GM20000 (cell line): ENCODE data around the gene POLR1E.
"Not testable (repeated sequence)": the region's sequence is repeated elsewhere in the genome, so short reads cannot be mapped to it uniquely, and the experiment has no call there.

ENCODE experiments used
- DNase-seq: peaks from one replicate; pipeline ENCODE4 v3.0.0; 2012; ENCODE audit warnings: low spot score
- TF ChIP-seq, protein P1 (sequence below): IDR thresholded peaks from 2 replicates; pipeline ENCODE4 v1.5.1; 2012; ENCODE audit warnings: mild to moderate bottlenecking, control low read depth; ENCODE audit errors: extremely low read depth, missing control alignments

Gene POLR1E

DNA sequence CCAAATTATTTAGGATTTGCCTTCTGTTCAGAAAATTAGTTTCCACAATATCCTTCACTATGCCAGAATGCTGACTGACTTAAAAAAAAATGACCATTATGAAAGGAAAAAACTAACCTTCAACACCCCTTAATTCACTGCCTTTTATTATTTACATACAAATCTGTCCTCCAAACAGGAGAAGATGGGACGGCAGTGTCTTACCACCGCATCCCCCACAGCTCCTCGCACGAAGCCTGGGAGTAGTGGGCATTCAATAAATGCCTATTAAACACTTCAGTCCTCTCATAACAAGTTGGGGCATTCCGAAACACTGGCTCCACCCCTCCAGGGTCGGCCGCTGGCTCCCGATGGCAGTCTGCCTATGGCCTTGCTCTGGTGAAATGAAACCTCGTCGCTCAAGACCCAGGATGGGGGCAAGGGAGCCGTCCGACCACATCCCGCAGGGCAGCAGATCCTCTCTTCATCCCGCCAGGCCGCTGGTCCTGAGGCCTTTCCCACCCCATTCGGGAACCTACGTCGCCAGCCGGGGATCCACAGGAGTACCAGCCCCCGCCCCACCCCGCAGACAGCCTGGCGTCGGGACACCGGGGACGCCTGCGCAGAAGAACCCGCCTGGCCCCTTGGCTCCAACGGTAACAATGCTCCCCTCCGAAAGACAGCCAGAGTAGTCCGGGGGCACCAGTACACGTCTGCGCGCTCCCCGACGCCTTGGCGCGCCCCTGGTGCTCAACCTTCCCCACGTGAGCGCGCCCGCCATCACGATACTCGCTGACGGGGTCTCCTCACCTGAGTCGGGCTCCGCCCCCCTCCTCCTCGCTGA, 21.1 kb upstream of the POLR1E start:
- TF ChIP-seq, protein P1, sequence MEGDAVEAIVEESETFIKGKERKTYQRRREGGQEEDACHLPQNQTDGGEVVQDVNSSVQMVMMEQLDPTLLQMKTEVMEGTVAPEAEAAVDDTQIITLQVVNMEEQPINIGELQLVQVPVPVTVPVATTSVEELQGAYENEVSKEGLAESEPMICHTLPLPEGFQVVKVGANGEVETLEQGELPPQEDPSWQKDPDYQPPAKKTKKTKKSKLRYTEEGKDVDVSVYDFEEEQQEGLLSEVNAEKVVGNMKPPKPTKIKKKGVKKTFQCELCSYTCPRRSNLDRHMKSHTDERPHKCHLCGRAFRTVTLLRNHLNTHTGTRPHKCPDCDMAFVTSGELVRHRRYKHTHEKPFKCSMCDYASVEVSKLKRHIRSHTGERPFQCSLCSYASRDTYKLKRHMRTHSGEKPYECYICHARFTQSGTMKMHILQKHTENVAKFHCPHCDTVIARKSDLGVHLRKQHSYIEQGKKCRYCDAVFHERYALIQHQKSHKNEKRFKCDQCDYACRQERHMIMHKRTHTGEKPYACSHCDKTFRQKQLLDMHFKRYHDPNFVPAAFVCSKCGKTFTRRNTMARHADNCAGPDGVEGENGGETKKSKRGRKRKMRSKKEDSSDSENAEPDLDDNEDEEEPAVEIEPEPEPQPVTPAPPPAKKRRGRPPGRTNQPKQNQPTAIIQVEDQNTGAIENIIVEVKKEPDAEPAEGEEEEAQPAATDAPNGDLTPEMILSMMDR = no peak
- DNase-seq = peak; percentile 43

DNA sequence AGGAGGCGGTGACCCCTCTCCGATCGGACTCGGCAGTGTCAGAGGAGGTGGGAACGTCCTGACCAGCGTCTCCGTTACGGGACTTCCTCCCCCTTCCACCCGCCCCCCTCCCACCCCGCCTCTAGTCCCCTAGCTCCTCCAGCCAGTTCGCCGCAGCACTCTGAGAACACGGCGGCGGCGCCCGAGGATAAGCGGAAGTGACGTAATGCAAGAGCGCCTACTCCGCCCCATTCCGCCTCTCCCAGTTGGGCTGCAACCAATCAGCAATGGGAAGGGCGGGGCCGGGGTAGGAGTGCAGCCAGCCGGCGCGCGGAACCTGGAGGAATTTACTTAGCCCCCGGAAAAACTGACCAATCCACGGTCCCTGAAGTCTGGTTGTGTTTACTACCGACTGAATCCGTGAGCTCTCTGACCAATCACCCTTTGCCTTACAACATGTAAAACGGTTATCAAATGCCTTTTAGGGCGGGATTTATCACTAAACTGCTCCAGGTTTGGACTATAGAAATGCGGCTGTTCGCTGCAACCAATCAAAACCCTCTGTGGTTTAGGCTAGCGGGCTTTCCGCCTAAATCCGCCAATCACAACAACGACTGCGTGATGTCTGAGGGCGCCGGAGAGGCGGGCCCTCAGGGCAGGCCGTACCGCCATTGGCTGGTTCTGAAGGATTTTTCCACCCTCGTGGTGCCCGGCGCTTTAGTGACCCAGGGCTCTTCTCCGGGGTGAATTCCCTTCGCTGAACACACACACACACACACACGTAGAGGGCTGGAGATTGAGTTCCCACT, 20.3 kb upstream of the POLR1E start, which contains the start of gene ZBTB5:
Gene ZBTB5 (minus strand): TSS at position 202 of the 788 bp plus-strand sequence. CDS start 22,899 bp downstream, outside the sequence.
- peak; percentile 93 for DNase-seq
- TF ChIP-seq, protein P1 = no peak

DNA sequence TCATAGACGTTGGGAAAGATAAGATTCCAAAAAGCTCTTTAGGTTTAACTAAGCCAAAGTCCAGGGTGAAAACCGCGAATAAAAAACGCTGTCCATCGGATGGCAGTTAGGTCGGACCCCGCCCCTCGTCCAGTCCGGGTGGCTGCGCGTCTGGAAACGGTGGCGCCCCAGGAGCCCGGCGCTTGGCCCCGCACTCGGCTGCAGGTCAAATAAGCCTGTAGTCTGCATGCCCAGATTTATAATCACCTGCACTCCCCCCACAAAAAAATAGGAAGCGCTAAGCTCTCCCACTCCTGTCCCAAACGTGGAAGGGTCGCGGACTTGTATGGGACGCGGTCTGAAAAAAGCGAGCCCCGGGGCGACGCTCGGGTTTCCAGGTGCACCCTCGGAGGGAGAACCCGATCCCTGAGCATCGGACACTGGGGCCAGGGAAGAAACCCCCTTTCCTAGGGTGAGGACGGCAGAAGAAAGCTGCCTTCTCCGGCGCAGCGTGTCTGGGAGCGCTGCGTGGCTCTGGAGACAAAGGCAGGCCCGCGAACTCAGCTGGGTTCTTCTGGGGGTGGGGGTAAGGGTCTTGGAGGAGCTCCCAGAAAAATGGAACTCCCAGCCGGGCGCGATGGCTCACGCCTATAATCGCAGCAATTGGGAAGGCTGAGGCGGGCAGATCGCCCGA, 19.6 kb upstream of the POLR1E start:
- no peak for DNase-seq
- TF ChIP-seq, protein P1 = no peak

DNA sequence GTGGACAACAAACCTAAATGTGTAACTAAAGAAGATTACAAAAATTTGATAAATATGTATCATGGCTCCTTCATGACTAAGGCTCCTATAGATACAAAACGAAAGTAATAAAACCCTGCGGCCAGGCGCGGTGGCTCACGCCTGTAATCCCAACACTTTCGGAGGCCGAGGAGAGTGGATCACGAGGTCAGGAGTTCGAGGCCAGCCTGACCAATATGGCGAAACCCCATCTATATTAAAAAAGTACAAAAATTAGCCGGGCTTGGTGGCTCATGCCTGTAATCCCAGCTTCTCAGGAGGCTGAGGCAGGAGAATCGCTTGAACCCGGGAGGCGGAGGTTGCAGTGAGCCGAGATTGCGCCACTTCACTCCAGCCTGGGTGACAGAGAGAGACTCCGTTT, 18.2 kb upstream of the POLR1E start:
- DNase-seq = not testable (repeated sequence)

DNA sequence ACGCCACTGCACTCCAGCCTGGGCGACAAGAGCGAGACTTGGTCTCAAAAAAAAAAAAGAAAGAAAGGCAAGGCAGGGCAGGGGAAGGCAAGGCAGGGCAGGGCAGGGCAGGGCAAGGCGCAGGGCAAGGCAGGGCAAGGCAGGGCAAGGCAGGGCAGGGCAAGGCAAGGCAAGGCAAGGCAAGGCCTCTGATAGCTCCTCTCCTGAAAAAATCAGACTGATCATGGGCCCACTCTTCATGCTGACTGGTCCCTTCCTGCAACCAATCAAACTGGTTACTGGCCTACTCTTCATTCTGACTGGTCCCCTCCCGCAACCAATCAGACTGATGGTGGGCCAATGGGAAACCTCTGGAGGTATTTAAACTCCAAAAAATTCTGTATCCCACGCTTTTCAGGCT, 17.1 kb upstream of the POLR1E start:
- TF ChIP-seq, protein P1 = no peak

DNA sequence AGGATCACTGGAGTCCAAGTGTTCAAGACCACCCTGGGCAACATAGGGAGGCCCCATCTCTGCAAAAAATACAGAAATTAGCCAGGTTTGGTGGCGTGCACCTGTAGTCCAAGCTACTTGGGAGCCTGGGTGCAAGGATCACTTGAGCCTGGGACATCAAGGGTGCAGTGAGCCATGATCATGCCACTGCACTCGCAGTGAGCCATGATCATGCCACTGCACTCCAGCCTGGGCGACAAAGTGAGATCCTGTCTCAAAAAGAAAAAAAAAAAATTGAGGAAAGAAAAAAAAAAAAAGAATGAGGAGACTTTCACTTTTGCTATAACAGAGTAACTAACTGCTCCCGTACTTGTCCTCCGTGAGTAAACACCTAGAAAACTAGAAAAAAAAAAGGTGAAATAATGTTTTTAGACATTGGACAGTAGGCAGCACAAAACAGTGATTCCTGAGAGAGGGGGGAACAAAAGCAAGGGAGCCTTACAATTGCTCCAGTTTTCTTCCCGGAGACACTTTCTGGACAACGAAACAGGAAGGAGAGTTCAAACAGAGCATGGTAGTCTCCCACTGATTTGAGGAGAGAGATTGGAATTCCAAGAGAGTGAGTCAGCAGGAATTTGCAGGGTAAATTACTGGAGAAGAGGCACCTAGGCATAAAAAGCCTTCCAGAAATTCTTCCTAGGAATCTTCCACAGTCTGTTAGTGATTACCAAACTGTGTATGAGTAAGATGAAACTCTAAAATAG, 13.6 kb upstream of the POLR1E start:
- TF ChIP-seq, protein P1 = no peak
- no peak for DNase-seq

More for the DNA sequence above, 17.1 kb upstream of the POLR1E start:
- no peak for DNase-seq

DNA sequence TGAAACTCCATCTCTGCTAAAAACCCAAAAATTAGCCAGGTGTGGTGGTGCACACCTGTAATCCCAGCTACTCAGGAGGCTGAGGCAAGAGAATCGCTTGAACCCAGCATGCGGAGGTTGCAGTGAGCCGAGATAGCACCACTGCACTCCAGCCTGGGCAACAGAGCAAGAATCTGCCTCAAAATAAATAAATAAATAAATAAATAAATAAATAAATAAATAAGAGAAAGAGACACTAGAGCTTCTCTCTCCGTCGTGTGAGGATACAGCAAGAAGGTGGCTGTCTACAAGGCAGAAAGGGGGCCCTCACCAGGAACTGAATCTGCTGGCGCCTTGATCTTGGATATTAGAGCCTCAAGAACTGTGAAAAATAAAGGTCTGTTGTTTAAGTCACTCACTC, 11.8 kb upstream of the POLR1E start:
- not testable (repeated sequence) for DNase-seq
